ENCODE results near the gene USP35.

The USP35 gene

DNA sequence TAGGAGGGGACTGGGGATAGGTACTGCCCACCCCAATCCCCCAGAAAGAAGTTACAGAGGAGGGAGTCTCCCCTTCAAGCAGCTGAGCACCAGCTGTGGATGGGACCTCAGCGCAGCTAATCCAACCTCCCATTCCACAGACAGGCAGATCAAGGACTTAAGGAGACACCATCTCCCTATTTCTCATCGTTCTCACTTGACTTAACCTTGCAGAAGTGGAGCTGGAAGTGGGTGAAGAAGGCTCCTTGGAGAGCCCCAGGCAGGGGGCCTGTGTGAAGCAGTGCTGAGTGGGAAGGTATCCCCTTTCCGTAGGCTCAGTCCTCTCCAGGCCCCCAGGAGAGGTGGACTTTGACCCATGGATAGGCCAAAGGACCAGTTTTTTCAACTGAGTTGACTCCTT, 27.3 kb downstream of the USP35 start:
- Histone ChIP-seq H3K4me2 (ENCODE audit: low read length) (no peak overlapping the region), H3K9me3 (ENCODE audit: low read length) (no peaks in the 10 kb centered on the region), H3K9ac (ENCODE audit: low read length) (no peak overlapping the region), H3K36me3 (ENCODE audit: insufficient read depth, low read length) (no peaks in the 10 kb centered on the region), H3K79me2 (ENCODE audit: insufficient read depth, low read length) (no peaks in the 10 kb centered on the region), H4K20me1 (ENCODE audit: insufficient read depth, low read length) (no peaks in the 10 kb centered on the region), H3K27ac (ENCODE audit: low read depth, low read length, poor library complexity, severe bottlenecking) (no peak overlapping the region), H2AFZ (ENCODE audit: low read length) (no peak overlapping the region), H3K4me1 (ENCODE audit: insufficient read depth, low read length, severe bottlenecking) (no peaks in the 10 kb centered on the region), H3K4me3 (ENCODE audit: low read depth, low read length, poor library complexity, severe bottlenecking) (no peak overlapping the region), H3F3A (ENCODE audit: insufficient read depth, low read length) (no peaks in the 10 kb centered on the region), H3K27me3 (ENCODE audit: insufficient read depth, low read length) (no peaks in the 10 kb centered on the region), H3K9me2 (ENCODE audit: low read depth, low read length) (no peaks in the 10 kb centered on the region)
- TF ChIP-seq CTCF (IDR thresholded peaks at IDR 0.05; ENCODE audit: low read length) = no peak
- TF ChIP-seq EZH2 (IDR thresholded peaks at IDR 0.05; ENCODE audit: borderline replicate concordance, low read length) = no peak

DNA sequence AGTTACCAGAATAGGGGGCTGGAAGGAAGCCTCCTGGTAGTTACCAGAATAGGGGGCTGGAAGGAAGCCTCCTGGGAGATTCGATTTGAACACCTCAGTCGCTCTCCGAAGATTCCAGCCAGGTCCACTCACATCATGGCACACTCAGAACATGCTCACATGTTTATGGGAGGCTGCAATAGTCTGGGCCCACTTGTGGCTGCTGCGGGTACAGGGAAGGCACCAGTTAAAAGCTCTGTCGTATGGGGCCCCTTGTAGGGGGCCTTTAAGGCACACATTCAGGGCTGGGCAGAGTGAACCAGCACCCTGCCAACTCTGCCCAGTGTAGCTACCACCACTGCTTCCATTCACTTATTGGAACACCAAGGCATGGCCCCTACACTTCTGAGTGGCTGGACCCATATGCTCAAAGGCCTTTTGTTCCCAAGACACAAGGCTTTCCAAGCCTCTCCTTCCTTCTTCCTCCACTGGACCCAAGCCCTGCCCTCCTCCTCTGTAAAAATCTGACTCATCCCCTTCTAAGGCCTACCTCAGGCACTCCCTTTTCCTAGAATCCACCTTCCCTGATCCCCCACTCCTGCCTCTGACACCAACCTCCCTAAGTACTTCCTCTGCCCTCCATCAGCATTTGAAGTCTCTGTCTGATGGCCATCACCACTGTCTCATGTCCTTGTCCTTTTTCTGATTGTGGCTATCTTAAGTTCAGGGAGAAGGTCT, 28.0 kb downstream of the USP35 start:
- H3K4me2 ChIP-seq (ENCODE audit: low read length) = no peak overlapping the region
- H3K27me3 ChIP-seq (ENCODE audit: insufficient read depth, low read length) = no peaks in the 10 kb centered on the region
- H3K79me2 ChIP-seq (ENCODE audit: insufficient read depth, low read length) = no peaks in the 10 kb centered on the region
- H2AFZ ChIP-seq (ENCODE audit: low read length) = no peak overlapping the region
- no peak overlapping the region for H3K9ac ChIP-seq (ENCODE audit: low read length)
- no peaks in the 10 kb centered on the region for H3K36me3 ChIP-seq (ENCODE audit: insufficient read depth, low read length)
- H3F3A ChIP-seq (ENCODE audit: insufficient read depth, low read length) = no peaks in the 10 kb centered on the region
- H3K27ac ChIP-seq (ENCODE audit: low read depth, low read length, poor library complexity, severe bottlenecking) = no peak overlapping the region
- H3K4me1 ChIP-seq (ENCODE audit: insufficient read depth, low read length, severe bottlenecking) = no peaks in the 10 kb centered on the region
- no peaks in the 10 kb centered on the region for H4K20me1 ChIP-seq (ENCODE audit: insufficient read depth, low read length)
- TF ChIP-seq EZH2 (IDR thresholded peaks at IDR 0.05; ENCODE audit: borderline replicate concordance, low read length) (no peak), CTCF (IDR thresholded peaks at IDR 0.05; ENCODE audit: low read length) (no peak)
- H3K4me3 ChIP-seq (ENCODE audit: low read depth, low read length, poor library complexity, severe bottlenecking) = no peak overlapping the region
- no peaks in the 10 kb centered on the region for H3K9me2 ChIP-seq (ENCODE audit: low read depth, low read length)
- no peaks in the 10 kb centered on the region for H3K9me3 ChIP-seq (ENCODE audit: low read length)

- Histone ChIP-seq H2AFZ (ENCODE audit: low read length) (no peak overlapping the region), H3K27ac (ENCODE audit: low read depth, low read length, poor library complexity, severe bottlenecking) (no peak overlapping the region), H3K4me1 (ENCODE audit: insufficient read depth, low read length, severe bottlenecking) (no peaks in the 10 kb centered on the region), H3K9ac (ENCODE audit: low read length) (no peak overlapping the region), H3K4me3 (ENCODE audit: low read depth, low read length, poor library complexity, severe bottlenecking) (no peak overlapping the region), H3K9me3 (ENCODE audit: low read length) (no peaks in the 10 kb centered on the region), H3K9me2 (ENCODE audit: low read depth, low read length) (no peaks in the 10 kb centered on the region), H3K79me2 (ENCODE audit: insufficient read depth, low read length) (no peaks in the 10 kb centered on the region), H3K4me2 (ENCODE audit: low read length) (no peak overlapping the region), H3K36me3 (ENCODE audit: insufficient read depth, low read length) (no peaks in the 10 kb centered on the region), H4K20me1 (ENCODE audit: insufficient read depth, low read length) (no peaks in the 10 kb centered on the region), H3K27me3 (ENCODE audit: insufficient read depth, low read length) (no peaks in the 10 kb centered on the region), H3F3A (ENCODE audit: insufficient read depth, low read length) (no peaks in the 10 kb centered on the region)
- no peak for TF ChIP-seq EZH2 (IDR thresholded peaks at IDR 0.05; ENCODE audit: borderline replicate concordance, low read length)
- no peak for TF ChIP-seq CTCF (IDR thresholded peaks at IDR 0.05; ENCODE audit: low read length)
These were observed 29.2 kb downstream of the USP35 start for GRCh38 chr11:78217650-78218541.
